Measurements from ENCODE around the gene PTGER2. TPM values are rescaled to one million over a fixed set of nuclear protein-coding genes. Genes with fewer than 3 reads are reported as not detected.

The PTGER2 gene
- total and polyA plus RNA-seq, 2 donors from 2014 or later, result 3.4 to 10.0 TPM

DNA sequence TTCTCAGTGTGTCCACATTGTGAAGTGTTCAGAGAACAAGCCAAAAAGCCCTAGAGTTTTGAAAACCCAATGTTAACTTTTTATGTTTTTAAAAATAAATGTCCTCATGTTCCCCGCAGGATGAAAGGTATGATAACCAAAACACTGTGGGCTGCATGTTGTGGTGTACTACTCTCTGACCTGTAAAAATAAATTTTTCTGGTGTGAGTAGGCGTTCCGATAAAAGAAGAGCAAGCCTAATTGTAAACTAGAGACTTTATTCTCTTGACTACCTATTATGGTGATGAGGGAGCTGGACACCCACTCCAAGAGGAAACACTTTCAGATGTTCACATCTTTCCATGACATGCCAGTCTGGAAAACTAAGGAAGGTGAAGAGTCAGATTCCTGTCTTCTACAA is 18.2 kb downstream of the PTGER2 start:
- Histone ChIP-seq H3K4me3 (ENCODE audit: low read length in 3 of 3) (no peak overlapping the region), H3K9me3 (ENCODE audit: control insufficient read depth in 2 of 3, insufficient read depth in 1 of 3, low read length in 3 of 3) (no peaks in the 10 kb centered on the region), H3K27ac (ENCODE audit: low read depth in 2 of 2, low read length in 2 of 2) (no peak overlapping the region), H3K36me3 (ENCODE audit: control insufficient read depth in 2 of 3, insufficient read depth in 3 of 3, low read length in 3 of 3) (no peaks in the 10 kb centered on the region), H3K4me1 (ENCODE audit: control insufficient read depth in 2 of 3, insufficient read depth in 2 of 3, low read depth in 1 of 3, low read length in 3 of 3) (peaks cover 0 to 7% (median 3%) of the 10 kb centered on the region in 3 donors), H3K27me3 (ENCODE audit: control insufficient read depth, insufficient read depth, low read length) (no peaks in the 10 kb centered on the region), H3K9ac (ENCODE audit: low read length in 3 of 3) (no peak overlapping the region)
- FAIRE-seq (no peak), DNase-seq (no peak)
- TF ChIP-seq CTCF (IDR thresholded peaks at IDR 0.05; ENCODE audit: borderline replicate concordance, extremely low read depth, insufficient read depth), result no peak
- intact Hi-C loops (cut with DNase I), result no loop called here

GRCh38 chr14:52333108-52333507 is 19.0 kb downstream of the PTGER2 start:
- intact Hi-C loops (cut with DNase I), result no loop called here
- DNase-seq (no peak), FAIRE-seq (no peak)
- Histone ChIP-seq H3K9me3 (ENCODE audit: control insufficient read depth in 2 of 3, insufficient read depth in 1 of 3, low read length in 3 of 3) (no peaks in the 10 kb centered on the region), H3K4me1 (ENCODE audit: control insufficient read depth in 2 of 3, insufficient read depth in 2 of 3, low read depth in 1 of 3, low read length in 3 of 3) (peaks cover 0 to 5% (median 3%) of the 10 kb centered on the region in 3 donors), H3K9ac (ENCODE audit: low read length in 3 of 3) (no peak overlapping the region), H3K27me3 (ENCODE audit: control insufficient read depth, insufficient read depth, low read length) (no peaks in the 10 kb centered on the region), H3K36me3 (ENCODE audit: control insufficient read depth in 2 of 3, insufficient read depth in 3 of 3, low read length in 3 of 3) (no peaks in the 10 kb centered on the region), H3K27ac (ENCODE audit: low read depth in 2 of 2, low read length in 2 of 2) (no peak overlapping the region), H3K4me3 (ENCODE audit: low read length in 3 of 3) (no peak overlapping the region)
- no peak for TF ChIP-seq CTCF (IDR thresholded peaks at IDR 0.05; ENCODE audit: borderline replicate concordance, extremely low read depth, insufficient read depth)

DNA sequence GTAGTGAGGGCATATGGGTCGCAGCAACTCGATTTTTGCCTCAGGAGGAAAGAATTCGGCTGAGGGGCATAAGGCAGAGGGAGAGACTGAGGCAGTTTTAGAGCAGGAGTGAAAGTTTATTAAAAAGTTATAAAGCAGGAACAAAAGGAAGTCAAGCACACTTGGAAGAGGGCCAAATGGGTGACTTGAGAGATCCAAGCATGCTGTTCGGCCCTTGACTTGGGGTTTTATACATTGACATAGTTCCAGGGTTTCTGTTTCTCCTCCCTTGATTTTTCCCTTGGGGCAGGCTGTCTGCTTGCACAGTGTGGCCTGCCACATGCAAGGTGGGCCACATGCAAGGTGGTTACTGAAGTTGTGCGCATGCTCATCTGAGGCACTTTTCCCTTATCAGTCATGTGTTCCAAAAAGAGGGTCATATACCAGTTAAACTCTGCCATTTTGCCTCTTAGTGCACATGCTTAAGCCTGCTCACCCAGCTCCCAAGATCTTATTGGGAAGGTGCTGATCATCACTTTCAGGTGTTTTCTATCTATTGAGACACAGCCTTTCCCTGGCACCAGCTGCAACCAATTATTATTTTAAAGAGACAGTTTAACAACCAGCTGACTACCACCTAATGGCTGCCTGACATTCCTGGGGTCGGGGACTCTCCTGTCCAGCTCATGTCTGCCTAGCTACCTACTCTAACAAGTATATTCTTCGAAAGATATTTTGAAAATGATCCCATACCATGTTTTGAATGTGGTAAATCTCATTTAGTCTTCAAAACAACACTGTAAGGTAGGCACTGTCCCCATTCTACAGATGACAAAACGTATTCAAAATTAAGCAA is 19.9 kb downstream of the PTGER2 start:
- H3K9me3 ChIP-seq (ENCODE audit: control insufficient read depth in 2 of 3, insufficient read depth in 1 of 3, low read length in 3 of 3), result no peaks in the 10 kb centered on the region
- peak in 2 of 5 donors; percentile 51 to 82 for DNase-seq

More for the DNA sequence above, 19.9 kb downstream of the PTGER2 start:
- H3K4me3 ChIP-seq (ENCODE audit: low read length in 3 of 3), result no peak overlapping the region
- no peak overlapping the region for H3K27ac ChIP-seq (ENCODE audit: low read depth in 2 of 2, low read length in 2 of 2)
- intact Hi-C loops (cut with DNase I), result no loop called here
- H3K4me1 ChIP-seq (ENCODE audit: control insufficient read depth in 2 of 3, insufficient read depth in 2 of 3, low read depth in 1 of 3, low read length in 3 of 3), result peaks cover 0 to 5% (median 3%) of the 10 kb centered on the region in 3 donors
- no peaks in the 10 kb centered on the region for H3K36me3 ChIP-seq (ENCODE audit: control insufficient read depth in 2 of 3, insufficient read depth in 3 of 3, low read length in 3 of 3)
- H3K27me3 ChIP-seq (ENCODE audit: control insufficient read depth, insufficient read depth, low read length), result no peaks in the 10 kb centered on the region
- FAIRE-seq, result no peak
- no peak overlapping the region for H3K9ac ChIP-seq (ENCODE audit: low read length in 3 of 3)
- TF ChIP-seq CTCF (IDR thresholded peaks at IDR 0.05; ENCODE audit: borderline replicate concordance, extremely low read depth, insufficient read depth), result no peak

Data from kidney (tissue), 14 donors.